ENCODE measurements around the gene MAN1B1. TPM values are rescaled to one million over a fixed set of nuclear protein-coding genes. Genes with fewer than 3 reads are reported as not detected.
"Not testable (repeated sequence)": the region's sequence is repeated elsewhere in the genome, so short reads cannot be mapped to it uniquely, and the experiment has no call there.

MAN1B1 gene
- total RNA-seq, 2 donors from 2014 or later = 21.9 to 28.8 TPM

DNA sequence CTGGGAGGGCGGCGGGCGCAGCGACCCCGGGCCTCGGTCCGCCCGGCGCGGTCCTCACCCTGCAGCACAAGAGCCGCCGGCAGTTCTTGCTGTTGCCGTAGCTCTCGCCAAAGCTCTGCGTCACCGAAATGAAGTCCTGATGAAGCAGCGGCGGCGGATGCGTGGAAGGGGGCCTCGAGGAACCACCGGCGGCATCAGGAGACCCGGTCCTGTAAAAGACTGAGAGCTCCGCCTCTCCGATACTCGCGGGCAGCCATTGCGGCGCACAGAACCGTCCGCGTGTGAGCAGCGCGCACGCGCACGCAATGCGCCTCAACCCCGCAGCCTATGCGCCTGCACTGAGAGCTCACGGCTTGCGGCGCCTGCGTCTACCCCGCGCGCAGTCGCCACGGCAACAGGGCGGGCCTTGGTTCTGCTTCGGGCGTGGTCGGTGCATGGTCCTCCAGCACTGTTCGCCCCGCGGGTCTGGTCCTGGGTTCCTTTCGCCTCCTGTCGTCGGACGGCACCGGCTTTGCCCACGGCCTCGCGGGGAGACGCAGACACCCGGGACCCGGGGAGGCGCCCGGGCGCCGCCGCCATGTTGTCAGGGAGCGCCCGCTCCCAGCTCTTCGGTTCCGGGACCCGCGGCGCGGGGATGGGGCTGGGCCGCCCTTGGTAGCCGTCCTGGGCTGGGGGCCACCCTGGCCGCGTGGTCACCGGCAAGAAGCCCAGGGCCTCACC is 42.8 kb downstream of the MAN1B1 start:
- intact Hi-C loops (cut with DNase I) = loop anchor here in 1 of 2 donors (10.0 kb wide), 1 partner anchor 55 kb away; the partner anchor contains the start of genes ANAPC2 and SSNA1
- ATAC-seq (peak; percentile 99 to 100), DNase-seq (peak; percentile 93)

GRCh38 chr9:137130176-137130755 is 43.5 kb downstream of the MAN1B1 start:
- intact Hi-C loops (cut with DNase I) = no loop called here
- ATAC-seq (peak in 1 of 2 donors; percentile 24), DNase-seq (no peak)

DNA sequence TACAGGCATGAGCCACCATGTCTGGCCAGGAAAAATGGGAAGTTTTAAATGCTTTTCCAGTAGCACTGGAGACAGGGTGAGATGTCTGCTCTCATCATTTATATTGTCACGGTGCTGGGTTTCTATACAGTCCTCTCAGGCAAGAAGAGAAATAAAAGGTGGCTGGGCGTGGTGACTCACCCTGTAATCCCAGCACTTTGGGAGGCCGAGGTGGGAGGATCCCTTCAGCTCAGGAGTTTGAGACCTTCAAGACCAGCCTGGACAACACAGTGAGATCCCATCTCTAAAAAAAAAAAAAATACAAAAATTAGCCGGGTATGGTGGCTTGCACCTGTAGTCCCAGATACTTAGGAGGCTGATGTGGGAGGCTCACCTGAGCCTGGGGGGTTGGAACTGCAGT is 47.4 kb downstream of the MAN1B1 start:
- DNase-seq (no peak), ATAC-seq (no peak)
- intact Hi-C loops (cut with DNase I) = no loop called here

DNA sequence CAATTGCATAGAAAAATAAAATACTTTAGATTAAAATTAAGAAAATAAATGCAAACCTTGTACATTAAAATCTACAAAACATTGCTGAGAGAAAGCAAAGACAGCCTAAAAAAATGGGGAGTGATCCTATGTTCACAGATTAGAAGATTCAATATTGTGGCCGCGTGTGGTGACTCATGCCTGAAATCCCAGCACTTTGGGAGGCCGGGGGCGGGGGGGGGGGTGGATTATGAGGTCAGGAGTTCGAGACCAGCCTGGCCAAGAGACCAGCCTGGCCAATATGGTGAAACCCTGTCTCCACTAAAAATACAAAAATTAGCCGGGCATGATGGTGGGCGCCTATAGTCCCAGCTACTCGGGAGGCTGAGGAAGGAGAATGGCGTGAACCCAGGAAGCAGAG is 48.4 kb downstream of the MAN1B1 start:
- intact Hi-C loops (cut with DNase I); DNase-seq; ATAC-seq: not testable (repeated sequence)

DNA sequence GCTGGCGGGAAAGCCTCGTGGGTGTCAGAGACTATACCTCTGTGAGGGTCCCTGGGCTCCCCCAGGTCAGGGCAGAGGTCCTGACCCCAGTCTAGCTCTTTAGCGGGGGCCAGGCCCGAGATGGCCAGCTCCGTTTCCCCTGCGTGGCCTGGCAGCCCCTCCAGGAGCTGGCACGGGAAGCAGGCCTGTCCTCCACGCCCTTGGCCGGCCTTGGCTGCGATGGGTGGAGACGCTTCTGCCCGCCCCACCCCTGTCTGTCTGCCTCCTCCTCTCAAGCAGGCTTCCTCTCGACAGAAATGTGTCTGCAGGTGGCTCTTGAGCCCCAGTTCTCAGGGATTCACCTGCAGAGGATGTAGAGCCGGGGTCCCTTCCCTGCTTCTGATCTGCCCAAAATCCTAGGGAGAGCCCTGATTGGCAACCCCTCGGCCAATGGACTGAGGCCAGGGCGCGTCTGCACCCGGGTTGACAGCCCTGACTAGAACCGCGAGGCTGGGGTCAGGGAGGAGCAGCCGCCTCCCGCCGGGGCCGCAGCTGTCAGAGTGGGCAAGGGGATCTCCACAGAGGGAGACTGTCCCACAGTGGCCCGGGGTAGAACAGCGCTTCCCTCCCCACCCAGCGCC is 49.6 kb downstream of the MAN1B1 start:
- intact Hi-C loops (cut with DNase I) = no loop called here
- DNase-seq (no peak), ATAC-seq (peak in 1 of 2 donors; percentile 50)

GRCh38 chr9:137136881-137137607 is 50.3 kb downstream of the MAN1B1 start:
- no peak for DNase-seq
- ATAC-seq = no peak
- intact Hi-C loops (cut with DNase I) = no loop called here

DNA sequence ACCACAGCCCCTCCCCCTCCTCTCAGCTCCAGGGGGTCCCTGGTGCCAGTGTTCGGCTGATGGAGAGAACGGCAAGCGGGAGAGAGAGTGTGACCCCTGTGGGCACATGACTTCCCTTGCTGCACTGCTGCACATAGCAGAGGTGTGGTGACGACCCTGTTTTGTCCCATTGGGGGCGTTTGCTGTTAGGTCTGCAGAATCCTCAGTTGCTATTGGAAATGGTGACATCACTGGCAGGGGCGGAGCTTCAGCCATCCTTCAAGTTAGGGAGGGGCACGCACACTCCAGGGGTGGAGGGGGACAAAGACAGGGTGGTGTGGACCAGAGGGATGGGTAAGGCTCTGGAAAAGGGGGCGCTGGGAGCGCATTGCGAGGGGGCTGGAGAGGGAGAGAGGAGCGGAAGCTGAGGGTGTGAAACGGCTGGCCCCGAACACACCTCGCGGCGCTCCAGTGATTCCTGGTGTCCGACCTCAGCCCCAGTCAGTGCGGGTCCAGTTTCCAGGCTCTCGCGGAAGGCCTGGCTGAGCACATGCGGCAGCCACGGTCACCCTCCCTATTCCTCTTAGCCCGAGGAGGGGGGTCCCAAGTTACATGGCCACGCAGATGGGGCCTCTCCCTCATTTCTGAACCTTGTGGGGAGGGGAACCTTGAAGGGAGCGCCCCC is 51.4 kb downstream of the MAN1B1 start:
- intact Hi-C loops (cut with DNase I) = no loop called here
- ATAC-seq = no peak
- DNase-seq = no peak

DNA sequence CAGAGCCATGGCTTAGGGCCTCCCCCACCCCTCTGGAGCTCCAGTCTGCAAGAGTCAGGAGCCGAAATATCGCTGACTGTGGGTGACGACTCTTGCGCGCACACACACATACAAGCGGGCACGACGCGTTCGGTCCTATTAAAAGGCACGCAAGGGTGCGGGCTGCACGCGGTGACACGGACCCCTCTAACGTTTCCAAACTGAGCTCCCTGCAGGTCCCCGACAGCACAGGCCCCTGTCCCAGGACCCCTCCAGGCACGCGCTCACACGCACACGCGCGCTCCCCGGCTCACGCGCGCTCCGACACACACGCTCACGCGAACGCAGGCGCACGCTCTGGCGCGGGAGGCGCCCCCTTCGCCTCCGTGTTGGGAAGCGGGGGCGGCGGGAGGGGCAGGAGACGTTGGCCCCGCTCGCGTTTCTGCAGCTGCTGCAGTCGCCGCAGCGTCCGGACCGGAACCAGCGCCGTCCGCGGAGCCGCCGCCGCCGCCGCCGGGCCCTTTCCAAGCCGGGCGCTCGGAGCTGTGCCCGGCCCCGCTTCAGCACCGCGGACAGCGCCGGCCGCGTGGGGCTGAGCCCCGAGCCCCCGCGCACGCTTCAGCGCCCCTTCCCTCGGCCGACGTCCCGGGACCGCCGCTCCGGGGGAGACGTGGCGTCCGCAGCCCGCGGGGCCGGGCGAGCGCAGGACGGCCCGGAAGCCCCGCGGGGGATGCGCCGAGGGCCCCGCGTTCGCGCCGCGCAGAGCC is 52.1 kb downstream of the MAN1B1 start, which contains the start of gene GRIN1:
Gene GRIN1 (plus strand): TSS at position 433 of the 746 bp plus-strand sequence. CDS start 333 bp downstream, outside the sequence.
- intact Hi-C loops (cut with DNase I) = no loop called here
- ATAC-seq (peak; percentile 77 to 89), DNase-seq (peak; percentile 52)

GRCh38 chr9:137139468-137140150 is 52.8 kb downstream of the MAN1B1 start:
- ATAC-seq (no peak), DNase-seq (no peak)
- intact Hi-C loops (cut with DNase I) = no loop called here

DNA sequence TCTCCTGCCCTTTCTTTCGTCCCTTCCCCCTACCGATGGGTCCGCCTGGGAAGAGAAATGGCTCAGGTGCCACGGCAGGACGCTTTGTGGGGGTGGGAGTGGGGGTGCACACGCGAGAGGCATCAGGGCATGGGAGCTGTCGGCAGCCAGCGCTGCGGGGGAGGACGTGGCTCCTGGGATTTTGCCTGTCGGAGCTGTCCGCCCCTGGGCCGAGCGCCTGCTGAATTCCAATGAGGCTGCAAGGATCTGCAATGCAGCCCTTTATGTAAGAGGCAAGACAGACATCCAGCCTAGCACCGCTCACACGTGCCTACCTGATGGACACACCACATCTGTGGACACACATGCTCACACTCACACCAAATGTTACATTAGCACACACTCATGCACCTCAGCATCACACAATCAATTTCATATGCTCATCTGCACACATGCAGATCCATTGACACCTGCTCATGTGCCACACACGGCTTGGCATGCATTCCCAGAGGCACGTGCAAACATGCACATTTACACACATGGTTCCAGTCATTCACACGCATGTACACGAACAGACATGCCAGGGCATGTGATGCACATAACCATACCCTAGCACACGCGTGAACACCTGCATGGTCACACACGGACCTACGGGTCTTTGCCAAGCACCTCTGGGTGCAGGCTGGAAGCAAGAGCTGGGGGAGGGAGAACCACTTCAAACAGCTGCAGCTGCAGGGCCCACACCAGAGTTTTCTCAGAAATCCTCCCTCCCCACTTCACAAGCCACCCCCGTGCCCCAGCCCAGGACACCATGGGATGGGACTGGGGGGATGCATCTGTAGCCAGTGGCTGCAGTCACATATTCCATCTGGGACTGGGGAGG is 53.6 kb downstream of the MAN1B1 start:
- intact Hi-C loops (cut with DNase I) = no loop called here
- ATAC-seq = no peak
- no peak for DNase-seq

GRCh38 chr9:137141050-137141810 is 54.4 kb downstream of the MAN1B1 start:
- DNase-seq = no peak
- intact Hi-C loops (cut with DNase I) = no loop called here
- ATAC-seq = no peak

DNA sequence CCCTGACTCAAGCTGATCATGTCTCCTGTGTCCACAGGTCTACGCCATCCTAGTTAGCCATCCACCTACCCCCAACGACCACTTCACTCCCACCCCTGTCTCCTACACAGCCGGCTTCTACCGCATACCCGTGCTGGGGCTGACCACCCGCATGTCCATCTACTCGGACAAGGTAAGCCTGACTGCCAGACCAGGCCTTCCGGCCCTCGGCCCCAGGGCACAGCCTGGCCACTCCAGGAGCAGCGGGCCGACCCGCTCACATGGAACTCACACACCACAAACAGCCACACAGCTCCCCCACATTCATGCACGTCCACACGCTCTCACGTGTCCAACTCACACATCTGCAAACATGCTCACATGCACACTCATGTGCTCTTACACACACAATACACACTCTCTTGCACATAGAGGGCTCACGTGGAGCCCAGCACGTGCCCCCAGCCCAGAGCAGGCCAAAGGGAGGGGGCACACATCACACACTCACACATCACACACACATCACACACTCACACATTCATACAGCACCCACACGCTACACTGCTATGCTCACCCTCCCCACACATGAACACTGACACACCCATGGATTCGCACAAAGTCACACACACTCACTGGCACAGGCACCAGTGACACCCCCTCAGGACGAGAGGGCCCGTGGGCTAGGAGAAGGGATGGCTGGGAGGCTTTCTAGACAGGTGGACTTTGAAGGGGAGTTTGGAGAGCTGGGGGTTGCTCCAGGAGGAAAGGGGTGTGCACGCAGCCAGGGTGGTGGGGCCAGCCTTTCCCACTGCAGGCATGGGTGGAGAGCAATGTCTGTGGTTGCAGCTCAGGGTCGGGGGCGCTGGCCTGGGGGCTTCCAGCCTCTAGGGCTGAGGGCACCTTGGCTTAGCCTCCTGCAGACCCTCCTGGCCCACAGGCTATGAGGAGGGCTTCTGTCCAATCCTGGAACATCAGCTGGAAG is 55.5 kb downstream of the MAN1B1 start:
- ATAC-seq (no peak), DNase-seq (peak; percentile 4)
- intact Hi-C loops (cut with DNase I) = no loop called here

GRCh38 chr9:137143459-137143858 is 56.7 kb downstream of the MAN1B1 start:
- intact Hi-C loops (cut with DNase I) = no loop called here
- no peak for DNase-seq
- ATAC-seq = no peak

- ATAC-seq (no peak), DNase-seq (peak; percentile 18)
- intact Hi-C loops (cut with DNase I) = no loop called here
These were observed 59.1 kb downstream of the MAN1B1 start for GRCh38 chr9:137145731-137146526.
